Anterior cingulate cortex (tissue), 58 donors: ENCODE results near the gene PPP2R2C.

ENCODE experiments used
- DNase-seq, 58 donors: peaks; one replicate each; lab custom pipeline; 2025; lab: John Stamatoyannopoulos, UW

PPP2R2C gene

DNA sequence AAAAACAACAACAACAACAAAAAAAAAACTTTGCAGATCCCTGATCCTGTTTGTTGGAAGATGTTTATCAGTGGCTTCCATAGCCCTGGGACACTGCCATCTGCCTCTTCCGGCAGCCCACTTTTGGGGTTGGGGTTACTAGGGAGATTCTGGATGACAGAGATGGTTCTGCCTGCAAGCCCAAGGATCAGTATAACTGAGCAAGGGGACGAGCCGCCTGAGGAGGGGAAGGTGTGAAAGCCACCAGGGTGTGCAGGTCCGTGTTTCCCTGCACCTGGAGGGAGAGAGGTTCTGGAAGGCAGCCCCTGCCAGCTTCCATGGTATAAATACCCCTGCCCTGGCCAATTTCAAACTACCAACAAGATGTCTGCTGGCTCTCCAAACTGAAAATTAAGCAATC, 41.5 kb downstream of the PPP2R2C start:
- DNase-seq: no peak

DNA sequence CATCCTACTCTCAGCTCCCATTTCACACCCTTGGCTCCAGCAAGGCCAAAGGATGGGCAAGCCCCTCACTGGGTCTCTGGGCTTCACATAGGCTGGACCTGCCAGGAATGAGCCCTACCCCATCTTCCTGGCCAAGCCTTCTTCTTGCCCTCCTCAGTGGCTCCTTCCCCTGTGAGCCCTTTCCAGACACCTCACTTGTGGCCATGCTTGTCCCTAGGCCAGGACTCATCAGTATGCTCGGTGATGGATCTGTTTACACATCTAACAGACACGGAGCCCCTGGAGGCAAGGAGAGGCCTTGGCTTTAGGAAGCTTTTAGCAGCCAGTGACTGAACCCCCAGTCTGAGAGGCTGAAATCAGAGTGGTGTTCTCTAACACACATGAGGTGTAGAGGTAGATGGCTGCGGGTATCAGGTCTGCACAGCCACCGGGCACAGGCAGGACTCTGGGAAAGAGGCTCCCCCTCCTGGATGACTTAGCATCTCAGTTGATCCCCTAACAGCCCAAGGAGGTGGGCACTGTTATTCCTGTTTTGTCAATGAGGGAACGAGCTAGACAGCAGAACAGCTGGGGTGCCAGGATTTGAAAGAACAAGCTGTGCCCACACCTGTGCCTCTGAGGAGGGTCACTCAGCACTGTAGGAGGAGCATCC, 44.8 kb downstream of the PPP2R2C start:
- no peak for DNase-seq

DNA sequence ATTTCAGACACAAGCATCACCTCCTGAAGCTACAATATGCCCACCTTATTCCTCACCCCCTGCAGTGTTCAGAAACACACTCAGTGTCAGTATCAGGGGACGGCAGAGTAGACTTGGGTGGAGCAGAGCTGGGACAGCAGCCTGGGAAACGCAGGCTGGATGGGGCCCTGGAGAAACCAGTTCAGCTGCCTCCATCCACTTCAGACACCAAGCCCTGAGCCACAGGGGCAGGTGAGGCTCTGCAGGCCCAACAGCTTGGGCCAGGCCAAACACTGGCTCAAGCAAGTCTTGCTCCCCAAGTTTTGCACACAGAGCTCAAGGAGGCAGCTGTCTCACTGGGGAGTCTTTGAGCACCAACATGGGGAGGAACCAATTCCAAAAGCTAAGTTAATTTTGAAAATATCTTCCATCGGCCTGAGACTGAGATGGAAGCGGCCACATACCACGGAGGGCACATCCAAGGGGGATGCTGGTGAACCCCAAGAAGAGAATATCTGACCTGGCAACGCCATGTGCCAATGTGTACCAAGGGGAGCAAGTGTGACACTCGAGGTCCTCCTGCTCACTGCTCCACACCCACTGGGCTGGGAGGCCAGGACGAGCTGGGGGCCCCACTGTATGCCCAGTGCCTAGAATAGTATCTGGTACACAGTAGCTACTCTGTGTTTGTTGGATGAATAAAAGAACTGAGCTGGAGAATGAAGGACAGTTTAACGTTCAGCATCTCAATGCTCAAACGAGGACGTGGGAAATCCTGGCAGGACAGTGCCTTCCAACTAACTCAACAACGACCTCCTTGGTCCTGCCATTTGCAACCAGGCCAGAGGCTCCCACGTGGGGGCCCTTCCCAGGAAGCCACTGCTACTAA, 45.6 kb downstream of the PPP2R2C start:
- DNase-seq: no peak

DNA sequence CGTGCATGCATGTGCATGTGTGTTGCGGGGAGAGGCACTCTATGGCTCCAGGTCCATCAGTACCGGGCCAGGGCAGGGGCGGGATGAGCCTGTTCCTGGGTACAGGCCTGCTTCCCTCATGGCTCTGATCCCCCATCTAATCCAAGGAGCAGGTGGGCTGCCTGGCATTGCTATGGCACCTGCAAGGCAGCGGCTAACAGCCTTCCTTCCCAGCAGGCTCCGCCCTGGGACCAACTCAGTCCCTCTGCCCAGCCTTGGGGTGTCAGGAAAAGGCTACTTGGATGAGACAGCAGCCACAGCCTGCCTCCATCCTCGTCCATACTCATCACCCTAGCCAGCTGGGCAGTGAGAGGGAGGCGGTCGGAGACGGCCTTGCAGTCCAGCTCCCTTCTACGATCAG, 46.5 kb downstream of the PPP2R2C start:
- DNase-seq: no peak

DNA sequence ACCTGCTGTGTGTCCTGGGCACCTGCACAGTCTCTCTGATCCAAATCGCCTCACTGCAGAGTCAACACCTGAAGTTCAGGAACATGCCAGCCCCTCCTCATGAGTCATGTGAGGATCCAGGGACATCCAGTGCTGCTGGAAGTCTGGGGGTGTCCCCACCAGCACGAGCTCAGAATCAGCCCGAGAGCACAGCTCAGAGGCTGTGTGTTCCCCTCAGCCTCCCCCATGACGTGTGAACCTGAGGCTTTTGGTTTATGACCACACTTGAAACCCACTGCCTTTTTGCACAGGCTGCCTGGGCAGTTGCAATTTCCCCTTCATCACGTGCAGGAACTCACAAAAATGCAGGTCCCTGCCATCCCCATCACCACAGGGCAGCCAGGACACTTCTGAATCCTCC, 47.1 kb downstream of the PPP2R2C start:
- DNase-seq: peak in 1 of 58 donors; percentile 17

DNA sequence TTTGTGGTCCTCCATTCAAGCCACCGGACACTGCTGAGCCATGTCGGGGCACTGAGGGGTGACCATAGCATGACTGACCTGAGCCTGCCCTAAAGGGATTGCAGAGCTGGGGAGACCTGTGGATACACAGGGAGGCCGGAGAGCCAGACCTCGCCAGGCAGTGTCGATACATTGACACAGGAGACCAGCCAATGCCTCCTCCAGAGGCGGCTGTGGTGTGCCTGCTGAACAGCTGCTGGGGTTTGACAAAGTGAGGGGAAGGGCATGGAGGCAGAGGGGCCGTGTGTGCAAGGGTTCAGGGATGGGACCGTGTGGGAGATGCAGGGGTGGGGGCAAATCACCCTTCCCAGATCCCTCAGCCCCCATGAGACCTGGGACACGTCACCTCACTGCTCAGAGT, 48.0 kb downstream of the PPP2R2C start:
- no peak for DNase-seq

DNA sequence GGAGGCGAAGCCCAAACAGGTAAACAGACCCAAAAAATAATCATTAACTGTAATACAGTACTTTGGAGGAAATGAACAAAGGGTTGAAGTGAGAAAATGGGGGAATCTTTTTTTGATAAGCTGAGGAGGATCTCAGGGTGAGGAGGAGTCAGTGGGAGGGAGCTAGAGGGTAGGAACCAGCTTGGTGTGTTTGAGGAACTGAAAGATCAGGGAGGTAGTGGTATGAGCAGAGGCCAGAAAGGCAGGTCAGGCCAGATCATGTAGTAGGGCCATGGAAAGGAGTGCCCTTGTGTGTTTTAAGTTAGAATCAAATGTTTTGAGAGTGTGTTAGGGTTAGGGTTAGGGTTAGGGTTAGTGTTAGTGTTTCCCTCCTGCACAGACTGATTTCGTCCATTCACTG, 48.8 kb downstream of the PPP2R2C start:
- DNase-seq: no peak

DNA sequence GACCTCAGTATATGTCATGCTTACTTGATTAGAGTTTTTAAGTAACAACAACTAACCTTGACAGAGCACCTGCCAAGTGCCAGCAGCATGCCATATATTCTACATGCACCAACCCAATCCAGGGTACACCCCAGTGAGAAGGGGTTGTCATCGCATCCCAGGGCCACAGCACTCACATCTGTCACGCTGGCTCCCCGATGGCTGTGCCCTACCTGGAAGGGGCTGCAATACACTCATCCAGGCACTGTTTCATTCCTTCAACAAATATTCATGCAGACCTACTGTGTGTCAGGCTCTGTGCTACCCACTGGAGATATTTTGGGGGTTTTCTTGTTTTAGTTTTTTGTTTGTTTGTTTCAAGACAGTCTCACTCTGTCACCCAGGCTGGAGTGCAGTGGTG, 49.5 kb downstream of the PPP2R2C start:
- DNase-seq: no peak

DNA sequence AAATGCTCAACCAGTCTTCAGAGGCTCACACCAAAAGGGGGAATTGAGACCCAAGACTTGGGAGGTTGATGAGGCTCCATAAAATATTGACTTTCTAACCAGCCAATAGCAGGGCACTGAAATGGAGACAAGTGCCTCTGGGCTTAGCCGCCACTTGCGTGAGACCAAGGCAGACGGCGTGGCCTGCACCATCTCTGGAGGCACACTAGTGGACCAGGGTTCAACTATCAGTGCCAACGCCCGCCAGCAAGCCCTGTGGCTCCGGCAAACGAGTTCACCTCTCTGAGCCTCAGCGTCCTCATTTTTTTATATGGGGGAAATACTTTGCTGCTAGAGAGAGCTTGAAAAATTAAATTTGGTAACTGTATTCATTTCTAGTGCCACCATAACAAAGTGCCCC, 50.3 kb downstream of the PPP2R2C start:
- DNase-seq: no peak

DNA sequence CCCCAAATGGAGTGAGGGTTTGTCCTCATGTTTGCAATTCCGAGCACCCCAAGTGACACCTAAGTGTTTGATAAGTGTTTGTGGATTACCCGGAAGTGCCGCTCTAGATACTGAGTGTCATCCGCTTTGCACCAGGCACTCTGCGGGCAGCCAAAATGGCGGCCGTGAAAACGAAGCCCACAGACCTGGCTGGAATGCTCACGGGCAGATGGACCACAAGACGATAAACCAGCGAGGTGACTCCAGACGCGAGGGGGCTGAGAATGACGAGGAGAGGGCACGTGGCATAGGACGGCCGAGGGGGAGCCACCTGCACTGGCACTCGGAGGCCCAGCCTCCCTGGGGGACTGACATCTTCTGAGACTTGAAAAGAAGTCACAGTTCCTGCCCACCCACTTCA, 51.0 kb downstream of the PPP2R2C start:
- no peak for DNase-seq

DNA sequence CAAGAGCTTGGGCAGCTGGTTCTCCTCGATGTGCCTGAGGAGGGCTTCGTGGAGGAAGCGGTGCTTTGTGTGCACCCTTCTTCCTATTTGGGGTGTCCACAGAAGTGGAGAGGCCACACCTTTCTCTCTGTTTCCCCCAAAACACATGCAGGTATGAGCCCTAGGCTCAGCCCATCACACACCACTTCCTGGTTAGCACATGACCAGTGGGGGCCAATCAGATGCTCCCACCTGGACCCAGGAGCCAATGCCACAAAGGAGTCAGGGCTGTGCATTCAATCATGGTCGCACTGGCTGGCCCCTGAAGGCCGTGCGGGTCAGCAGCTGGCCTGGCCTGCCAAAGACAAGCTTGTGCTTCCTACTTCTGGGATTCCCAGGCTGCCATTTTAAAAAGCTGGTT, 51.4 kb downstream of the PPP2R2C start:
- DNase-seq: no peak

DNA sequence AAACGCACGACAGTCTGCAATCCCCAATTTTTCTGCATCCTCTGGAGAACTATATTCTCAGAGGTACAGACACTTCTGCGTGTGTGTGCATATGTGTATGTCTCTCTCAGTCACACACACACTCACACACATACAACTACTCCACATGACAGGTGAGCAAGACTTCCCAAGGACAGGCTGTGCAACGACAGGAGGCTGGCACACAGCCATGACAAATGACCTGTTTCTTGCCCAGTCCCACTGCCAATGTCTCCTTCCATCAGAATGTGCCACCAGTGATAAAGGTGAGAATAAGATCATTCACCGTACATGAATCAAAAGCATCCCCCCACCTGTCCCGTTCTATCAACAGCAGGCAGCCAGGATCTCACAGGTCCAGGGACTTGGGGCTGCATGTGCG, 52.4 kb downstream of the PPP2R2C start:
- no peak for DNase-seq

DNA sequence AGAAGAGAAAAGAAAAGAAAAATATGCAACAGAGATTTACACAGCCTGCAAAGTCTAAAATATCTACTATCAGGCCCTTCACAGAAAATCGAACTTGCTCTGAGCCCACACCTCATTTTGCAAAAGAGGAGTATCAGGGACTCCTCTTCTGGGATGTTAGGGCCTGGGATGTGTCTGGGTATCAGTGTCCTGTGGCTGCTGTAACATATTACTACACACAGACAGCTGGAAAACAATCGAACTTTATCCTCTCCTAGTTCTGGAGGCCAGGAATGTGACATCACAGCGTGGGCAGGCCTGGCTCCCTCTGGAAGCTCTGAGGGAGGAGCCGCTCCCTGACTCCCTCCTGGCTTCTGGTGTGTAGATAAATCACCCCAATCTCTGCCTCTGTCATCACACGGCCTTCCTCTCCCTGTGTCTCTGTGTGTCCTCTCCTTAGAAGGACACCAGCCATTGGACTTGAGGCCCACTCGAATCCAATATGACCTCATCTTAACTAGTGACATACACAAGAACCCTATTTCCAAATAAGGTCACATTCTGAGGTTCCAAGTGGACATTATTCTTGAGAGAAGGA, 52.9 kb downstream of the PPP2R2C start:
- peak in 21 of 58 donors; percentile 14 to 75 (median 49) for DNase-seq

DNA sequence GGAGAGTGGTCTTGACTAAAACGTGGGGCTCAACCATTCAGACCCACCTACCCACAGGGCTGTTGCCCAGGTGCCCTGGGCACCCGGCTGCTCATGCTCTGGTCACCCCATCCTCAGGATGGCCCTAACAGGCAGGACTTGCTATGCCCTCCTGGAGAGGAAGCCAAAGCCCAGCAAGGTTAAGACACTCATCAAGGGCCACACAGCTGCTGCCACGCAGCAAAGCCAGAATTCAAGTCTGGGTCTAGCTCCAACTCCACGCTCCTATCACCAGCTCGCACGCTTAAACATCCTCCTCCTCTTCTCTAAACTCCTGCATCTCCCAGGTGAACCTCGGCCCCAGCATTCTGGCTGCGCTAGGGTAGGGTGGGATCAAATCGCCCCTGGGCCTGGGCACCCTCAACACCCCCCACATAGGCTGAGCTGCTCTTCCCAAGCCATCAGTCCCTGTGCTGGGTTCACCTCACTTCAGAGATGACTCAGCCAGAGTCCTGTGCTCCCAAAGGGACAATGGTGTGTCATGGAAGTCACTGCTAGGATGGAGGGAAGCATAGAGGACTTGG, 54.1 kb downstream of the PPP2R2C start:
- no peak for DNase-seq

DNA sequence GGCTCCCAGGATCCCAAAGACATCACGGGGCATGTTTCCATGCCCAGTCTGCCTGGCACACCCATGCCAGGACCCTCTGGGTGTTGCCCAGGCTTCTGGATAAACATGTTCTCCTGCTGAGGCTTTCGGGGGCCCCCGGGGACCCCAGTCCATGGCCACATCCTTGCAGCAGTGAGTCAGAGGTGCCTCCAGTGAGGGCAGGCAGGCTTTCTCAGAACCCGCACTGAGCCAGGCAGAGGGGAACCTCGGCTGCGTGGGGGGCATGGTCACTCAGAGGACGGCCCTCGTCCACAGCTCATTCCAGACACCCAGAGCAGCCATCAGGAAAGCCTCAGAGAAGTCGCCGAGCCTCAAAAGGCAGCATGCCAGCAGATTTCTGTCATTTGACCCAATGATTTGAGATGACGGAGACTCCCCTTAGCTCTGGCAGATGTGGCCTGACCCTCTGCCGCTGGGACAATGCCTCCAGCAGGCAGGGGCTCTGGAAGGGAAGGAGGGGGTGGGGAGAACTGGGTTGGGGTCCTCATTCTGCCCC, 54.8 kb downstream of the PPP2R2C start:
- no peak for DNase-seq

DNA sequence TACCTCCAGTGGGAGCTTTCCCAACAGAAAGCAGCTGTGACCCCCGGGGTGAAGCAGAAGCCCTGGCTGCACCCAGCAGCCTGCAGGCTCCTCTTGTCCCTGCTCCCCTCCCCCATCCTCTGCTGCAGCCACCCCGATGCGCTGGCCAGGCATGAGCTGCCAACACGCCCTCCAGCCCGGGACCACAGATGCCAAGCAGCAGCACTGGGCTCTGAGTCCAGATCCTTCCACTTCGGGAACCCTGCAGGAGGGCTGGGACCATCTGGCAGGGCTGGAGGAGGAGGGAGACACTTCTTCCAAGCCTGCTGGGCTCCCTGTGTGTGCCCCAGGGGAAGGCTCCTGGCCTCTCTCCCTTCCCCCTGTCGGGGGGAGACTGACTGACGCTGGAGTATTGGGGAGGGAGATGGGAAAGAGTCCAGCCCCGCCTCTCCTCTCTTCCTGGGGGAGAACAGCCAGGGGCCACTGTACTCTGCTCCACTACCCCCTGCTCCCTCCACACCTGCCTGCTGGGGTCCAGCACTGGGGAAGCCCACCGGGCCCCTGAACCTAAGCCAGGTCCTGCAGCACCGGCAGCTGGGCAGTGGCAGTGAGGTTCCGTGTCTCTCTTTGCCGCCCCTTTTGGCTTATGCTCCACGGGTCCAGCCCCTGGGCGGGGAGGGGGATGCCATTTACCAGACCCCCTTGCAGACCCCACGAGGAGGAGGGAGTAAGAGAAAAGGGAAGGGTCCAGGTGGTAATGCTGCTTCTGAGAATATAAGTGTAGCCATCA, 55.7 kb downstream of the PPP2R2C start:
- peak in 51 of 58 donors; percentile 21 to 87 (median 64) for DNase-seq

DNA sequence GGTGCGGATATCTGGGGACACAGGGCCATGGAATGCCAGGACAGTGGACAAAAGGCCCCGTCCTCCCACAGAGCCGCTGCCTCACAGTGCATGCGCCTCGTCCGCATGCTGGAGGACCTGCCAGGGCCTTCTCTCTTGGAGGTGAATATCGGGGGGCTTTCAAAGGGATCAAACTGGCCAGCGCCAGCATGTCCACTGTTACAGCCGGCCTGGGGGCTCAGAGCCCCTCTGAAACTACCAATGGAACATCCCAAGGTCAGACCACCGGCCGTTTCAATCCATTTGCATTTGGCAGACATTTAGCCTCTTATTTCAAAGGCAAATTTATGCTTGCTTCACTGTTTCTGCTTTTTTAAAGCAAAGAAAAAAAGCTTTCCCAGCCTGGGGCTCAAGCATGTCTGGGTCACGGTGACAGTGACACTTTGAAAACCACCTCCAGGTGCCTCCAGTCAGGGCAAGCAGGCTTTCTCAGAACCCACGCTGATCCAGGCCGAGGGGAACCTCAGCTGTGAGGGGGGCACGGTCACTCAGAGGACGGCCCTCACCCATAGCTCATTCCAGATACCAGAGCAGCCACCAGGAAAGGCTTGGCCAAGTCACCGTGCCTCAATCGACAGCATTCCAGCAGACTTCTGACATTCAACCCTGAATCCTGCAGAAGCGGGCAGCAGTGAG, 57.2 kb downstream of the PPP2R2C start:
- no peak for DNase-seq

DNA sequence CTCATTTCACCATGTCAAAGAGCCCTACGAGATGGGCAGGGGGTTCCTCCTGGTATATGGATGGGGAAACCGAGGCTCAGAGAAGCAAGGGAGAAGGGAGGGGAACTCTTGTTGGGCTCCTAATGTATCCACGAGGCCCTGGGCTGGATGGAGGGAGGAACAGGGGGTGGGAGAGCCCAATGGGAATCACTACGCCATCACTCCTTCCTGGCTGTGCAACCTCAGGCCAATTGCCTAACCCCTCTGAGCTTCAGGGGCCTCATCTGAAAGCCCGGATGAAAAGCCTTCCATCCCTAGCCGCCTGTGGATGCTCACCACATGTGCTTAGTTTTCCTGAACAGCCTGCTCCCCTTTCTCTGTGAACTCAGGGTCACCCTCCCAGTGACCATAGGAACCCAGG, 57.8 kb downstream of the PPP2R2C start:
- DNase-seq: no peak

DNA sequence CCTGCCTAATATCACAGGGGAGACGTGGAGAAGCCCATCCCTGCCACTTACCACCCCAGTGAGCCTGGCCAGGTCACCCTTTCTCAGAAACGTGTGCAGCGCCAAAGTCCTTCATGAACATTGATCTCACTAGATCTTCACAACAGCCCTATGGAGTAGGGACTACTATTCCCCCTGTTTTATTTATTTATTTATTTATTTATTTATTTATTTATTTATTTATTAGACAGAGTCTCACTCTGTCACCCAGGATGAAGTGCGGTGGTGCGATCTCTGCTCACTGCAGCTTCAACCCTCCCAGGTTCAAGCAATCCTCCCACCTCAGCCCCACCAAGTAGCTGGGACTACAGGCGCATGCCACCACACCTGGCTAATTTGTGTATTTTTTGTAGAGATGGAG, 61.8 kb downstream of the PPP2R2C start:
- no peak for DNase-seq

DNA sequence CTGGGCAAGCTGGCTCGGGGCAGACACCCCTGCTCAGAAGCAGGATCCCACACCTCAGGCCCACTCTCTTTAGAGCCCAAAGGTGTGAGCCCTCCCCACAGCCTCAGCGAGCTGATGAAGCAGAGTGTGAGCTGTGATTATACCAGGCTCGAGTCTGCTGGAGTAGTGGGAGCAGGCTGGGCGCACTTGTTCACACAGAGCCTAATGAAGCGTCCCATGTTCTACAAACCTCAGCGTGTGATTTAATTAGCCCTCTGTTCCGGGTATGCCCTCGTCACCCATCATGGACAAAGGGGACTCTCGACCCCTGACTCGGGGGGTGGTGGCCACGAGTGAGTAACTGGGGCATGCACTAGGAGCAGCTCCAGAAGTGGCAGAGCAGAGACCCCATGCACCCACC, 62.3 kb downstream of the PPP2R2C start:
- DNase-seq: no peak
